Fibroblast of skin of abdomen (primary cell): Measurements from ENCODE around the gene CEP162. TPM values are rescaled to one million over a fixed set of nuclear protein-coding genes. Genes with fewer than 3 reads are reported as not detected.
"Not testable (repeated sequence)": the region's sequence is repeated elsewhere in the genome, so short reads cannot be mapped to it uniquely, and the experiment has no call there.

ENCODE experiments used
- DNase-seq: peaks from one replicate; pipeline ENCODE4 v3.0.0-alpha.2; 2013
- polyA plus RNA-seq, 2 experiments: library from polyadenylated mRNA; unstranded; fragments of 120-200 nt; gene quantifications; one replicate each; pipeline ENCODE4 v1.2.1, GENCODE V29; 2013; ENCODE audit not compliant: insufficient read length in 2 of 2

Gene CEP162, protein sequence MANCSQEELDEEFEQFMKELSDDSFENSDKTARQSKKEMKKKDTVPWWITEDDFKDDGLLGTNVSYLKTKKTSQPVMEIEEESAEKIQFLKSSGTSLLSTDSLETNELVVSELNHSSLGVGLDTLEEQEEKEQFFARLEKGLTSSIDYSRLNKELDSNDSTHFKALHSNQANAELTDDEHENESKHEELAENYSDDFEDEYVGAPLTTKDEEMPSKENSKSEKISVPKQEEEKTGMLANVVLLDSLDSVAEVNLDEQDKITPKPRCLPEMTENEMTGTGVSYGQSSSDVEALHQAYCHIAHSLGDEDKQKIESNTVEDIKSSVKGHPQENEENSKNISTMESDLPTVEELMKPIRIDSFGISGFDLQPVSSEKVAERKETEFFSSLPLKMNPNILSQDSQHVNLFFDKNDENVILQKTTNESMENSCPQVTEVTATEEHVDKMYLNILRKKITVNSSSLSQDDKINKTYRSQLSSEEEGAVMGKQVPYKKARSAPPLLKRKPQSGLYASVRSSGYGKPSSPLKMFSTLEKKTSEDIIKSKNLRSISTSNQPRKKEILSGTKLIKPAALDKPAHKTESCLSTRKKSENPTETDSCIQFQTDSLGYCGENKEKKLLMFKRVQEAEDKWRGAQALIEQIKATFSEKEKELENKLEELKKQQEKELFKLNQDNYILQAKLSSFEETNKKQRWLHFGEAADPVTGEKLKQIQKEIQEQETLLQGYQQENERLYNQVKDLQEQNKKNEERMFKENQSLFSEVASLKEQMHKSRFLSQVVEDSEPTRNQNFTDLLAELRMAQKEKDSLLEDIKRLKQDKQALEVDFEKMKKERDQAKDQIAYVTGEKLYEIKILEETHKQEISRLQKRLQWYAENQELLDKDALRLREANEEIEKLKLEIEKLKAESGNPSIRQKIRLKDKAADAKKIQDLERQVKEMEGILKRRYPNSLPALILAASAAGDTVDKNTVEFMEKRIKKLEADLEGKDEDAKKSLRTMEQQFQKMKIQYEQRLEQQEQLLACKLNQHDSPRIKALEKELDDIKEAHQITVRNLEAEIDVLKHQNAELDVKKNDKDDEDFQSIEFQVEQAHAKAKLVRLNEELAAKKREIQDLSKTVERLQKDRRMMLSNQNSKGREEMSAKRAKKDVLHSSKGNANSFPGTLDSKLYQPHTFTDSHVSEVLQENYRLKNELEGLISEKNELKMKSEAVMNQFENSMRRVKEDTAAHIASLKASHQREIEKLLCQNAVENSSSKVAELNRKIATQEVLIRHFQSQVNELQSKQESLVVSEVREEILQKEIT (N-terminal part only)
- polyA plus RNA-seq (2013, experiment 1 of 2; ENCODE audit: insufficient read length), result 4.0 TPM
- polyA plus RNA-seq (2013, experiment 2 of 2; ENCODE audit: insufficient read length), result 3.4 TPM

GRCh38 chr6:84227434-84228197 lies at the start of gene CEP162:
Gene CEP162, minus strand, starts transcription at chr6:84227643. Its CDS starts 1,250 bp downstream, at chr6:84226393.
- DNase-seq, result peak; percentile 85

GRCh38 chr6:84274856-84275255 lies 47.4 kb upstream of the CEP162 start:
- DNase-seq, result no peak

DNA sequence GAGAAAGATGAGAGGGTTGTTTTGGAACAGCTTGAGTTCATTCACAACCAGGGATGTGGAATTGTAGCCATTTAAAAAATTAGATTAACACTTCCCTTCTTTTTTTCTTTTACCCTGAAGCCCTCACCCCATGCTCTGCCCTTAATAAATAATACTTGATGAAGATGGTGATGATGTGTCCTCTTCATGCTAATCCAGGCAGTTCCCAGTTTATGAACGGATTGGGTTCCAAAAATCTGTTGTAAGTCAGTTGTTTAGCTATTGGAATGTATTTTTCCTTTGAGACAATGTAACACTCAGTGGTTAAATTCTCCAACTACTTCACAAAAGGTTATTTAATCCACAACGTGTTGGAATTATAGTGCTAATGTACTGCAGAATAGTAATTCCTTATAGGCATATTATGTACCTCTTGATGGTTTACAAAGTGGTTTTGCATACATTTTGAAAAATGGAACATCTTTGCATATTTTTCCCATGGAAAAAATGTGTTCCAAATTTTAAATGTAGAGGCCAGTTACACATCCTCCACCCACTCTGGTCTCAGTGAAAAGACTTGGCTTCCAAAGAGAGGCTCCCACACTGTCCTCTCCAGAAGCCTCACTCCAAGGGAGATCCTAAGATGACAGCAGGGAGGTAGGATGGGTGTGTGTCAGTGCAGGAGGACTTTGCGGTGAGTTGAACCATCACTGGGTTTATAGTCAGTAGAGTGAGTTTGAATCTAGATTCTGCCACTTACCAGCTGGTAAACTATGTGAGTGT lies 45.8 kb upstream of the CEP162 start:
- DNase-seq, result no peak

GRCh38 chr6:84272298-84272697 lies 44.9 kb upstream of the CEP162 start:
- no peak for DNase-seq

DNA sequence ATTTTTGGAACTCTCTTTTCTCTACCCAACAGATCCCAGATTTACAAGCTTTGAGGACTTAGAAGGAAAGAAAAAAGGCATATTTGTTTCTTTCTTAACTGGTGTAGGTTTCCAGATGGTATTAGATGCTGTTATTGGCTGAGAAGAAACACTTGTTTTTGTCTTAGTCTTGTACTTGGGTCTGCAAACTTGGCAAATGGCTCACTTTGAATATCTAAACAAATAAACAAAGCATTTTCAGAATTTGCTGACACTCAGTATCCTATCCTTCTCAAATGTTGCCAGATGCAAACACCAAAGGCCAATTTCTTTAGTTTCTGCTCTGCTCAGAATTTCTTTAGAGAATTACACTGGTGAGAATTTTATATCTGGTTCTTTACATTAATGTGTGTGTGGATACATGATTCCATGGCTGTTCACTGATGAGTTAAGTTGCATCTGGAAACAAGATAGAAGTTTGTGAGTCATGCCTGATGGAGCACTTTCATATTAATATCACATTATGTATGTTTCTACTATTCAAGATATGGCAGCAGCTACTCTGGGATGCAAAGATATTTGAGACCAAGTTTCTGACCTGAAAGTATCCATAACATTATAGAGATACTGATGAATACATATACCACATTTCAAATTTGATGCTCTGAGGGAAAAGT lies 43.7 kb upstream of the CEP162 start:
- no peak for DNase-seq

DNA sequence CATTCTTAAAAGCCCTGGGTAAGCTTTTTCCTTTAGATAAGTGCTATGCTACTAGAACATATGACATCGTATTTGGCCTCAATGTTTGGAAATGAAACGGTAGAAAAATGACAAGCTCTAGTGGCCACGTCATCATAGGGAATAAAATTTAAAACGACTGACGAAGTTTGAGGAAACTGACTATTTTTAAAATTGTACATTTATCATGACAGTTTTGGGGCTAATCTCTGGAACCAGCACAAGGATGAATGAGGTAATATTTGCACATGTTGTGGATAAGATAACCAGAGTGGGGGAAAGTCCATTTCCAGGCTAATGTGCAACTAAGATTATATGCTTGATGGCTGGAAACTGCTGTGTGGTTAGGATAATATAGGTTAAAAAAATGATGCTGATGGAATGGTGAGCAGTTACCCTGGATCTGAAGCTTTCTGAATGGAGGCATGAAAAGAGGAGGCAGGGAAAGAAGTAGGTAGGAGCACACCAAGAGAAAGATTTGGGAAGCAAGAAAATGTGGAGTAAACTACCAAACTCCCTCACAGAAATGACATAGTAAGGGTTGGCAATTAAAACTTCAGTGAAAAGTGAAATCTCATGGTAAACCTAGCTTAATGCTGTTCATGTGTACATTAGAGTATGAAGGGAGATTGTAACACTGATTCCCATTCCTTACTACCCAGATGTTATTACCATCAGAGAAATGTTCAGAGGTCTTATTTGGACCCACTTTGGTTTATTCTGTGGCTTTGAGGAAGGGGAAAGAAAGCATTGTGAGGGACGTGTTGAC lies 42.7 kb upstream of the CEP162 start:
- no peak for DNase-seq

DNA sequence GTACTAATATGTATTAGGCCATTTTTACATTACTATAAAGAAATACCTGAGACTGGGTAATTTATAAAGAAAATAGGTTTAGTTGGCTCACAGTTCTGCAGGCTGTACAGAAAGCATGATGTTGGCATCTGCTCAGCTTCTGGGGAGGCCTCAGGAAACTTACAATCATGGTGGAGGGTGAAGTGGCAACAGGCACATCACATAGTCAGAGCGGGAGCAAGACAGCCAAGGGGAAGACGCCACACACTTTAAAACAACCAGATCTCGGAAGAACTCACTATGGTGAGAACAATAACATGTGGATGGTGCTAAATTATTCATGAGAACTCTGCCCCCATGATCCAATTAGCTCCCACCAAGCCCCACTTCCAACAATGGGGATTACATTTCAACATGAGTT lies 41.3 kb upstream of the CEP162 start:
- DNase-seq, result no peak

- DNase-seq, result no peak
Measured at GRCh38 chr6:84263557-84263956, 36.1 kb upstream of the CEP162 start.

GRCh38 chr6:84260926-84261325 lies 33.5 kb upstream of the CEP162 start:
- no peak for DNase-seq

- no peak for DNase-seq
Measured at GRCh38 chr6:84260196-84260595, 32.8 kb upstream of the CEP162 start.

DNA sequence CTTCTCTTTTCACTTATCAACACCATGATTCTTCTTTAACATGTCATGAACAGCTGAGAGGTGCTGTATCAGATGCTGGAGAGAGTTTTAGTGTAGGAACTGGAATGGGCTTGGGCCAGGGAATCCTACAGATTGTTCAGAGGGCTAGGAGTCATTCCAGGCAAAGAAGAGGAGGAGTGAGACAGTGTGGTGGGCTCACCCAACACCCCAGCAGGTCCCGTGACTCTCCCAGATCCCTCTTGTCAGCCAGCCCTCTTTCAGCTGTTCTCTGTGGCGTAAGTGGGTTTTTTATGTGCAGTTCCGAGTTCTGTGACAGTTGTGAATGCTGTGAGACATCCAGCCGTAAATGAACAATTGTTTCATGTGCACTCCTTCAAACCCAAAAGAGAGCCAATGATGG lies 31.4 kb upstream of the CEP162 start:
- DNase-seq, result no peak

DNA sequence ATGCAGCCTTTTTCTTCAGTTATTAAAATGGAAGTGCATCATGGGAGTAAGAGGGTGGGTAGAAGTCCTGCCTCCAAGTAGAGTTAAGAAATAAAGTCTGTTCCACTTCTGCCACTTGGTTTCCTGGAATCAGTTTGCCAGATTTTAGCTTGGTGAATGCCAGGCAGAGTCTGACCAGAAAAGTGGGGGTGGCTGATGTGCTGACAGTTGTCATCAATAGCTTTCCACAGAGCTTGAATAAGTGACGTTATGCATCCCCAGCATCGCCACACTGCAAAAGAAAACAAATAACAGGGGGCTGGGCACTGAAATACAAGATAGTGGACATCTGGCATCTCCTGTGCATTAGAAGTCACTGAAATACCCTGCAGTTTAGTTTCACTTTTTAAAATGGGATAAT lies 30.8 kb upstream of the CEP162 start:
- no peak for DNase-seq

- DNase-seq, result no peak
Measured at GRCh38 chr6:84255641-84256040, 28.2 kb upstream of the CEP162 start.

- DNase-seq, result no peak
Measured at GRCh38 chr6:84253380-84253779, 25.9 kb upstream of the CEP162 start.

DNA sequence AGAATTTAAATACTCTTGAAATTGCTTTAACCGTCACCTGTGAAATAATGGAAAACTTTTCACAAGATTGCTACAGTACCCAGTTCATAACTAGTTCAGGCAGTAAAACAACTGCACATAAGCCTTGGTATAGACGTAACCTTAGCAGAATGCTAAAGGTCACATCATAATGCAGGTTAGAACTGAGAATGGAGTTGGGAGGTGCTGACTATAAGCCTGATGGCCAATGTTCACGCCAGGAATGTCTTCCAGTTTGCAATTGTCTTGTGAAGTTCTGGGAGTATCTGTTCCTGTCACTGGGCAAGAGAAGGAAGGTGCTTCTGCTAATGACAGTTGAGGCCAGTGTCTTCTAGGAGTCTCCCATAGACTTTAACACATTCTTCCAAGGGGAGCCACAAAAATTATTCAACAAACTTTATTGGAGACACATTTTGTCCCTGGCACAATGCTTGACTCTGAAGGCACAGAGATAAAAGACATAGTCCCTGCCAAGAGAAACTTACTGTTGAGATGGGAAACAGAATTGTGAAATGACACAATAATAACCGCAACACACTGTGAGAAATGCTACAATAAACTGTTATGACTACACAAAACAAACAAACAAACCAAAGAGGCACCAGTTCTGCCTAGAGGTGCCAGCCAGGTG lies 24.6 kb upstream of the CEP162 start:
- DNase-seq, result no peak

GRCh38 chr6:84249724-84250123 lies 22.3 kb upstream of the CEP162 start:
- DNase-seq, result no peak

DNA sequence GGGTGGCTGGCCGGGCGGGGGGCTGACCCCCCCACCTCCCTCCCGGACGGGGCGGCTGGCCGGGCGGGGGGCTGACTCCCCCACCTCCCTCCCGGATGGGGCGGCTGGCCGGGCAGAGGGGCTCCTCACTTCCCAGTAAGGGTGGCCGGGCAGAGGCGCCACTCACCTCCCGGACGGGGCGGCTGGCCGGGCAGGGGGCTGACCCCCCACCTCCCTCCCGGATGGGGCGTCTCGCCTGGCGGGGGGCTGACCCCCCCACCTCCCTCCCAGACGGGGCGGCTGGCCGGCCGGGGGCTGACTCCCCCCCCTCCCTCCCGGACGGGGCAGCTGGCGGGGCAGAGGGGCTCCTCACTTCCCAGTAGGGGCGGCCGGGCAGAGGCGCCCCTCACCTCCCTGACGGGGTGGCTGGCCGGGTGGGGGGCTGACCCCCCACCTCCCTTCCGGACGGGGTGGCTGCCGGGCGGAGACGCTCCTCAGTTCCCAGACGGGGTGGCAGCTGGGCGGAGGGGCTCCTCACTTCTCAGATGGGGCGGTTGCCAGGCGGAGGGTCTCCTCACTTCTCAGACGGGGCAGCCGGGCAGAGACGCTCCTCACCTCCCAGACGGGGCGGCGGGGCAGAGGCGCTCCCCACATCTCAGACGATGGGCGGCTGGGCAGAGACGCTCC lies 17.1 kb upstream of the CEP162 start:
- not testable (repeated sequence) for DNase-seq

DNA sequence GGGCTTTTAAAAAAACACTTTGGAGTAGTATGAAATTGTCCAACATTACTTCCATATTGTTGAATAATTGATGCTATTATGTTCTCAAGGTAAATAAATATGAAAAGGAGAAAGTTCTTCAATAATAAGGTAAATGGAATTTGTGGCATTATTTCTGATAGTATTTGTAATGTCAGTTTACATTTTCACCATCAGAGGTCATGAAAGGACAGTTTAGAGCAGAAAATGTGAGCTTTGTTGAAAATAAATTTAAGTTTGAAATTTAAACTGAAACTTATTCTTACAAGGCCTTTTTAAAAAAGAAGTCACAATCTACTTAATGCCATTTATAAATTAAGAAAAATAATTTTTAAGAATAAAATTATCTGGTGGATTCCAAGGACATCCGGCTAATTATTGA lies 15.8 kb upstream of the CEP162 start:
- DNase-seq, result no peak

- no peak for DNase-seq
Measured at GRCh38 chr6:84242265-84242664, 14.8 kb upstream of the CEP162 start.
